ENCODE measurements around the gene ZNHIT2.
"Not testable (repeated sequence)": the region's sequence is repeated elsewhere in the genome, so short reads cannot be mapped to it uniquely, and the experiment has no call there.

Gene ZNHIT2

GRCh38 chr11:65121447-65121864 is 4.0 kb upstream of the ZNHIT2 start:
- no peak for TF ChIP-seq CTCF (IDR thresholded peaks at IDR 0.05; ENCODE audit: control extremely low read depth, extremely low read depth, low read depth, missing control alignments)
- CTCF ChIA-PET = interaction anchor here (0.7 to 7.2 kb wide), 11 partner anchors 9 to 276 kb away, joined by 3 to 73 read pairs (median 4); partner anchors contain the start of genes ARL2, CAPN1, SYVN1 and TM7SF2
- DNase-seq (ENCODE audit: extremely low spot score) = no peak
- POLR2A ChIA-PET = interaction anchor here (1.0 to 2.0 kb wide), 8 partner anchors 8 to 108 kb away, joined by 4 to 10 read pairs (median 4); partner anchors contain the start of genes ARL2, CAPN1, SYVN1 and TM7SF2

GRCh38 chr11:65120831-65121230 is 3.3 kb upstream of the ZNHIT2 start:
- ChIA-PET CTCF (interaction anchor here (0.9 to 7.2 kb wide), 6 partner anchors 9 to 275 kb away, joined by 3 to 73 read pairs (median 4); partner anchors contain the start of genes ARL2, CAPN1 and TM7SF2), POLR2A (interaction anchor here (1.7 kb wide), 1 partner anchor 11 kb away, joined by 5 read pairs; no protein-coding TSS in a partner anchor)
- no peak for DNase-seq (ENCODE audit: extremely low spot score)
- TF ChIP-seq CTCF (IDR thresholded peaks at IDR 0.05; ENCODE audit: control extremely low read depth, extremely low read depth, low read depth, missing control alignments) = no peak

- TF ChIP-seq CTCF (IDR thresholded peaks at IDR 0.05; ENCODE audit: control extremely low read depth, extremely low read depth, low read depth, missing control alignments) = no peak
- ChIA-PET CTCF (interaction anchor here (1.3 to 7.2 kb wide), 5 partner anchors 8 to 272 kb away, joined by 3 to 73 read pairs (median 12); partner anchors contain the start of genes ARL2, SAC3D1 and TM7SF2), POLR2A (interaction anchor here (1.4 kb wide), 1 partner anchor 142 kb away, joined by 4 read pairs; the partner anchor contains the start of gene POLA2)
- no peak for DNase-seq (ENCODE audit: extremely low spot score)
Measured at GRCh38 chr11:65119670-65119995, 2.1 kb upstream of the ZNHIT2 start.

- CTCF ChIA-PET = interaction anchor here (0.6 to 7.2 kb wide), 14 partner anchors 8 to 279 kb away, joined by 3 to 73 read pairs (median 5); partner anchors contain the start of genes ARL2, CAPN1, SAC3D1 and TM7SF2
- DNase-seq (ENCODE audit: extremely low spot score) = not testable (repeated sequence)
- POLR2A ChIA-PET = interaction anchor here (1.4 kb wide), 1 partner anchor 143 kb away, joined by 4 read pairs; the partner anchor contains the start of gene POLA2
Measured at GRCh38 chr11:65118891-65119669, 1.6 kb upstream of the ZNHIT2 start.

- no peak for DNase-seq (ENCODE audit: extremely low spot score)
- POLR2A ChIA-PET = interaction anchor here (0.6 to 1.4 kb wide), 5 partner anchors 104 to 401 kb away, joined by 3 to 7 read pairs (median 4); partner anchors contain the start of genes CDC42BPG and POLA2
- CTCF ChIA-PET = interaction anchor here (0.6 to 7.2 kb wide), 15 partner anchors 10 to 278 kb away, joined by 3 to 73 read pairs (median 5); partner anchors contain the start of genes ARL2, CAPN1 and SAC3D1
- TF ChIP-seq CTCF (IDR thresholded peaks at IDR 0.05; ENCODE audit: control extremely low read depth, extremely low read depth, low read depth, missing control alignments) = no peak
Measured at GRCh38 chr11:65118097-65118837, 766 bp upstream of the ZNHIT2 start.

- no peak for DNase-seq (ENCODE audit: extremely low spot score)
- CTCF ChIA-PET = interaction anchor here (0.6 to 7.2 kb wide), 16 partner anchors 10 to 268 kb away, joined by 3 to 73 read pairs (median 5); partner anchors contain the start of genes ARL2, CAPN1, SAC3D1 and SYVN1
- TF ChIP-seq CTCF (IDR thresholded peaks at IDR 0.05; ENCODE audit: control extremely low read depth, extremely low read depth, low read depth, missing control alignments) = no peak
Measured at GRCh38 chr11:65116370-65117205, 913 bp downstream of the ZNHIT2 start.

More at GRCh38 chr11:65116370-65117205, 913 bp downstream of the ZNHIT2 start:
- POLR2A ChIA-PET = interaction anchor here (0.6 to 1.3 kb wide), 6 partner anchors 15 to 382 kb away, joined by 3 to 7 read pairs (median 5); partner anchors contain the start of genes MALAT1, POLA2 and SF1

All from GM10248 (cell line).